Mammary epithelial cell (primary cell): ENCODE data around the gene HSP90B1.

Experiments
- EZH2 ChIP-seq: IDR thresholded peaks from 2 replicates; pipeline ENCODE4 v1.6.1; 2012; ENCODE audit warnings: low read length, inconsistent platforms, borderline replicate concordance
- TF ChIP-seq, protein P1 (sequence below), 2 donors: IDR thresholded peaks in 1 of 2; conservative IDR thresholded peaks in 1 of 2; 2 replicates each; pipeline ENCODE4 v1.5.1; 2011 to 2012; ENCODE audit warnings: inconsistent platforms in 2 of 2, low read length in 2 of 2, mild to moderate bottlenecking in 2 of 2, control low read depth in 1 of 2, low read depth in 1 of 2; ENCODE audit not compliant: insufficient read depth in 1 of 2; ENCODE audit errors: extremely low read depth in 1 of 2

DNA sequence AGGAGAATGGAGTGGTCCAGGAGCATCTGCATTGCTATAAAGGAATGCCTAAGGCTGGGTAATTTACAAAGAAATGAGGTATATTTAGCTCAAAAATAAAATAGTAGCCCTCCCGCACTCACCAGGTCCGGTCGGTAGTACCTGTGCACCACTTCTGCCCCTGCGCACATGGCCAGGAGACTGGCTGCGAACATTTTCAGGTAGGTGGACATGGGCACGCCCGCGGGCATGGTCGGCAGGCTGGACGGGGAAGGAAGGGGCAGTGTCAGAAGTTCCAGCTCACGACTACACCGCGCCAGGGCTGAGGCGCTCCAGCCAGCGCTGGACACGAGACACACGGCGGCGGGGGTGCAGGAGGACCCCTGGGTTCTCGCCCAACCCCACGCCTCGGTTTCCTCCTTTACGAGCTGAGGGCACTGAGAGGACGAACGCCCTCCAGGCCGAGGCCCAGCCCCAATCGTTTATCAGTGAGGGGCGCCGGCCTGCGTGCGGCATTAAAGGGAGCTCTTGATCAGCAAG lies 26.4 kb downstream of the HSP90B1 start:
- TF ChIP-seq EZH2: no peak
- TF ChIP-seq, protein P1, sequence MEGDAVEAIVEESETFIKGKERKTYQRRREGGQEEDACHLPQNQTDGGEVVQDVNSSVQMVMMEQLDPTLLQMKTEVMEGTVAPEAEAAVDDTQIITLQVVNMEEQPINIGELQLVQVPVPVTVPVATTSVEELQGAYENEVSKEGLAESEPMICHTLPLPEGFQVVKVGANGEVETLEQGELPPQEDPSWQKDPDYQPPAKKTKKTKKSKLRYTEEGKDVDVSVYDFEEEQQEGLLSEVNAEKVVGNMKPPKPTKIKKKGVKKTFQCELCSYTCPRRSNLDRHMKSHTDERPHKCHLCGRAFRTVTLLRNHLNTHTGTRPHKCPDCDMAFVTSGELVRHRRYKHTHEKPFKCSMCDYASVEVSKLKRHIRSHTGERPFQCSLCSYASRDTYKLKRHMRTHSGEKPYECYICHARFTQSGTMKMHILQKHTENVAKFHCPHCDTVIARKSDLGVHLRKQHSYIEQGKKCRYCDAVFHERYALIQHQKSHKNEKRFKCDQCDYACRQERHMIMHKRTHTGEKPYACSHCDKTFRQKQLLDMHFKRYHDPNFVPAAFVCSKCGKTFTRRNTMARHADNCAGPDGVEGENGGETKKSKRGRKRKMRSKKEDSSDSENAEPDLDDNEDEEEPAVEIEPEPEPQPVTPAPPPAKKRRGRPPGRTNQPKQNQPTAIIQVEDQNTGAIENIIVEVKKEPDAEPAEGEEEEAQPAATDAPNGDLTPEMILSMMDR (conservative IDR thresholded peaks at IDR 0.05 in 1 of 2, IDR thresholded peaks at IDR 0.05 in 1 of 2; ENCODE audit: extremely low read depth in 1 of 2, insufficient read depth in 1 of 2, low read depth in 1 of 2, low read length in 2 of 2): no peak
